ENCODE data around the gene AREL1. TPM values are rescaled to one million over a fixed set of nuclear protein-coding genes. Genes with fewer than 3 reads are reported as not detected.

AREL1 gene
- total and polyA plus RNA-seq, 2 donors from 2014 or later, result 13.5 to 42.3 TPM

GRCh38 chr14:74637178-74637550, 75.7 kb downstream of the AREL1 start:
- FAIRE-seq, result no peak
- H3K36me3 ChIP-seq (ENCODE audit: control insufficient read depth in 2 of 3, insufficient read depth in 3 of 3, low read length in 3 of 3), result no peaks in the 10 kb centered on the region
- no peak for DNase-seq

GRCh38 chr14:74636424-74637177, 76.3 kb downstream of the AREL1 start:
- no peaks in the 10 kb centered on the region for H3K36me3 ChIP-seq (ENCODE audit: control insufficient read depth in 2 of 3, insufficient read depth in 3 of 3, low read length in 3 of 3)
- DNase-seq (peak in 1 of 5 donors; percentile 15), FAIRE-seq (no peak)
- no peaks in the 10 kb centered on the region for H3K9me3 ChIP-seq (ENCODE audit: control insufficient read depth in 2 of 3, insufficient read depth in 1 of 3, low read length in 3 of 3)
- H3K27ac ChIP-seq (ENCODE audit: low read depth in 2 of 2, low read length in 2 of 2), result no peak overlapping the region
- H3K4me1 ChIP-seq (ENCODE audit: control insufficient read depth in 2 of 3, insufficient read depth in 2 of 3, low read depth in 1 of 3, low read length in 3 of 3), result no peaks in the 10 kb centered on the region
- H3K4me3 ChIP-seq (ENCODE audit: low read length in 3 of 3), result no peak overlapping the region
- TF ChIP-seq CTCF (IDR thresholded peaks at IDR 0.05; ENCODE audit: borderline replicate concordance, extremely low read depth, insufficient read depth), result no peak
- H3K9ac ChIP-seq (ENCODE audit: low read length in 3 of 3), result no peak overlapping the region
- intact Hi-C loops (cut with DNase I), result no loop called here
- no peaks in the 10 kb centered on the region for H3K27me3 ChIP-seq (ENCODE audit: control insufficient read depth, insufficient read depth, low read length)

More at GRCh38 chr14:74637178-74637550, 75.7 kb downstream of the AREL1 start:
- no peaks in the 10 kb centered on the region for H3K9me3 ChIP-seq (ENCODE audit: control insufficient read depth in 2 of 3, insufficient read depth in 1 of 3, low read length in 3 of 3)
- H3K27me3 ChIP-seq (ENCODE audit: control insufficient read depth, insufficient read depth, low read length), result no peaks in the 10 kb centered on the region
- H3K9ac ChIP-seq (ENCODE audit: low read length in 3 of 3), result no peak overlapping the region
- no peak overlapping the region for H3K27ac ChIP-seq (ENCODE audit: low read depth in 2 of 2, low read length in 2 of 2)
- no peaks in the 10 kb centered on the region for H3K4me1 ChIP-seq (ENCODE audit: control insufficient read depth in 2 of 3, insufficient read depth in 2 of 3, low read depth in 1 of 3, low read length in 3 of 3)
- intact Hi-C loops (cut with DNase I), result no loop called here
- no peak for TF ChIP-seq CTCF (IDR thresholded peaks at IDR 0.05; ENCODE audit: borderline replicate concordance, extremely low read depth, insufficient read depth)
- no peak overlapping the region for H3K4me3 ChIP-seq (ENCODE audit: low read length in 3 of 3)

GRCh38 chr14:74635847-74636246, 77.0 kb downstream of the AREL1 start:
- FAIRE-seq (no peak), DNase-seq (no peak)
- TF ChIP-seq CTCF (IDR thresholded peaks at IDR 0.05; ENCODE audit: borderline replicate concordance, extremely low read depth, insufficient read depth), result no peak
- no peaks in the 10 kb centered on the region for H3K9me3 ChIP-seq (ENCODE audit: control insufficient read depth in 2 of 3, insufficient read depth in 1 of 3, low read length in 3 of 3)
- intact Hi-C loops (cut with DNase I), result no loop called here
- H3K4me3 ChIP-seq (ENCODE audit: low read length in 3 of 3), result no peak overlapping the region
- no peaks in the 10 kb centered on the region for H3K36me3 ChIP-seq (ENCODE audit: control insufficient read depth in 2 of 3, insufficient read depth in 3 of 3, low read length in 3 of 3)
- no peak overlapping the region for H3K27ac ChIP-seq (ENCODE audit: low read depth in 2 of 2, low read length in 2 of 2)
- H3K4me1 ChIP-seq (ENCODE audit: control insufficient read depth in 2 of 3, insufficient read depth in 2 of 3, low read depth in 1 of 3, low read length in 3 of 3), result no peaks in the 10 kb centered on the region
- H3K9ac ChIP-seq (ENCODE audit: low read length in 3 of 3), result no peak overlapping the region
- no peaks in the 10 kb centered on the region for H3K27me3 ChIP-seq (ENCODE audit: control insufficient read depth, insufficient read depth, low read length)
